ENCODE measurements around the gene TAGLN2.
A peak's percentile ranks its signal among the peaks of the same experiment; 100 is the strongest.

TAGLN2 gene

GRCh38 chr1:159935305-159935704, 10.0 kb upstream of the TAGLN2 start:
- no peak for DNase-seq (ENCODE audit: low spot score)

- DNase-seq (ENCODE audit: low spot score), result no peak
These were observed 9.1 kb upstream of the TAGLN2 start for GRCh38 chr1:159934136-159935039.

DNA sequence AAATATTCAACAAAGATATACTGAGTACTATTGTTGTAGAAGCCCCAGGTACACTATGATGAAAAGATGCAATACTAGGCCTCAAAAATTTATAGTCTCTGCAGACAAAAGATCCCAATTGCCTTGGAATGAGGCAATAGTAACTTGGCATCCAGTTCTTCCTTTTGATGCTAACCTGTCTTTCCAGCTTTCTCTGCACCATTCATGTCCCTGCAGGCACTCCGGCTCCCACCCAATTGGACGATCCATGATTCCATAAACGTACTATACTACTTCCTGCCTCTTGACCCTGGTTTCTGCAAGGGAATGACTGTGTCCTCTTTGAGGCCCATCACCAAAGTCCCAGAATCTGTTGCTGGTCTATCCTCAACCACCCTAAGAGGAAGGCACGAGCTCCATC, 8.0 kb upstream of the TAGLN2 start:
- DNase-seq (ENCODE audit: low spot score), result no peak

GRCh38 chr1:159932296-159933285, 7.3 kb upstream of the TAGLN2 start:
- no peak for DNase-seq (ENCODE audit: low spot score)

GRCh38 chr1:159931795-159932173, 6.5 kb upstream of the TAGLN2 start:
- no peak for DNase-seq (ENCODE audit: low spot score)

- DNase-seq (ENCODE audit: low spot score), result no peak
These were observed 5.9 kb upstream of the TAGLN2 start for GRCh38 chr1:159931101-159931794.

GRCh38 chr1:159930634-159931033, 5.3 kb upstream of the TAGLN2 start:
- DNase-seq (ENCODE audit: low spot score), result no peak

DNA sequence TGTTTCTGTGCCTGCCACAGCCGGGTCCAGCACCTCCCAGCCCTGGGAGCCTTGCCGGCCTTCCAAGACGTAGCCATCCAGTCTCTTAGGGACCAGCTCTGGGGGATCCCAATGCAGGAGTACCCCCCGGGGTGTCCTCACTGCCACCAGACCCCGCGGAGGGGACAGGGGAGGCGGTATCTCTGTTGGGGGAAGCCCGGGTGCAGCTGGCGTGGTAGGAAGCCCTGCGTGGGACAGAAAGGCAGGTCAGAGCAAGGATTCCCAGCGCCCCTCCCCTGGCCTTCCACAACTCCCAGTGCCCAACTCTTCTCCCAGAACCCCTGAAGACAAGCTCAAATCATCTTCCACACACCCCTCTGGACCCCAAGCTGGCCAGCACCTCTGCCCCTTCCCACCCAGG, 4.9 kb upstream of the TAGLN2 start:
- no peak for DNase-seq (ENCODE audit: low spot score)

GRCh38 chr1:159929155-159930051, 4.1 kb upstream of the TAGLN2 start:
- no peak for DNase-seq (ENCODE audit: low spot score)

DNA sequence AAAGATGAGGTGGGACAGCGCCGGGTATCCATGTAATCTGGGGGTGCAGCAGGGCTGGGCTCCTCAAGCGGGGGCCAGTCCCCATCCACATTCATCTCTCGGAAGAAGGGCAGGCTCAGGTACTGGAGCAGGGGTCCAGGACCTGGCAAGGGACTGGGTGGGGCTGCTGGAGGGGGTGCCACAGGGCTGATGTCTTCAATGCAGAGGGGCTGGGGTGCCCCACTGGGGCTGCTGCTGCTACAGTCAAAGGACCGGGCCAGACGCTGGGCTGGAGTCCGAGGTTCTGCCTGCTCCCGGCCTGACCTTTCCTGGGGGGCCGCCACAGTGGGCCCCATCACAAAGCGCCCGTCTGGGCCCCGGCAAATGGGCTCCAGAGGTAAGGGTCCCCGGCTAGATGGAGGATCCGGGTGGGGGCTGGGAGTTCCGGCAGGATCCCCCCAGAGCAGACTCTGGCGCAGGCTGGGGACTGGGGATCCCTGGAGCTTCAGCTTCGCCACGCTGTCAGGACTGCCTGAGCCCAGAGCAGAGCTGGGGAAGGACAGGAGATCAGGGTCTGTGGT, 3.3 kb upstream of the TAGLN2 start:
- no peak for DNase-seq (ENCODE audit: low spot score)

DNA sequence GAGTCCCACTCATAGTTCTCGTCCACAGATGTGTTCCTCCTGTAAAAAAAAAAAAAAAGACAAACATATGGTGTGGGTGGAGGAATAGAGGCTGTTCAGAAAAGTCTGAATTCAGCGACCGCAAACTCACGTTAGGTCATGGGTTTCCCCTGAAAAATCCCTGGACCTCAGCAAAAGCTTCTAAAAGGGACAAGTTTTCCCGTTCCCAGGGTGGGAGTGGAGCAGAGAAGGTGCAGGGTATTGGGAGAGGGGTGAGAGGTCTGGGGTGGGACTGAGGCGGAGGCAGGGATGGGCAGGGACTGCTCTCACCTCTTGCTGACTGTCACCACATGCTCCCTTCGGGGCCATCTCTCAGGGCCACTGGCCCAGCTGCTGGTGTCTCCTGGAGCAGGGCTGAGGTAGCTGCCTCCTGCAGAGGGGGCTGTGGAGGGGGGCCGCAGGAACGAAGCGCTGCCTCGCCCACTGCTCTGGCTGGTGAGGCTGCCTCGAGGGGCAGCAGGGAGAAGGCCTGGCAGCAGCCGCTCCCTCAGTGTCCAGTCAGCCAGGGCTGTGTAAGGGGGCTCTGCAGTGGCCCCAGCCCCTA, 2.6 kb upstream of the TAGLN2 start:
- DNase-seq (ENCODE audit: low spot score), result no peak

DNA sequence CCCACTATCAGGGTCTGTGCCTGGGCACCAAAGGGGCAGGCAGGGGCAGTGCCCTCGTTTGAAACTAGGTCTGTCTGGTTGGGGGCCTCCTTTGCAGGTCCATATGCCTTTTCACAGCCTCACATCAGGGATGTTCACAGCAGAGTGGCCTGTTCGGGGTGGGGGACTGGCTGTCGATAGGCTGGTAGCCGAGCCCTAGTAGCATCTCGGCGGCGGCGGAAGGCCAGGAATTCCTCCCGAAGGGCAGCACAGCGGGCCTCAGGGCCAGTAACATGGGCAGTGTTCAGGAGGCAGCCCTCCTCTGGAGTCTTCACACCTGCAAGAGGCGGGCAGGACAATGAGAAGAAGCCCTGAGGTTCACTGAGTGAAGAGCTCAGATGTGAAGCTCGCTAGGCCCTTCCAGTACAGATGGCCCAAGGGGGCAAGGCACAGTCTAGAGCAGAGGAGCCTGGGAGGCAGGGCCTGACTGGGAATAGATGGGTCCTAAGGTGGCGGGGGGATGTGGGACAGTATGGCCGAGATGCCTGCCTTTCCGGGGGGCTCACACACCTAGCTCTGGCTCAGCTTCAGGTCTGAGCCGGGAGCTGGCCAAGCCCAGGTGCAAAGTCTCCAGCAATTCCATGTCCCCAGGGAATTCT, 2.0 kb upstream of the TAGLN2 start:
- DNase-seq (ENCODE audit: low spot score), result no peak

GRCh38 chr1:159925719-159926078, 392 bp upstream of the TAGLN2 start:
- DNase-seq (ENCODE audit: low spot score), result no peak

- peak; percentile 98 for DNase-seq (ENCODE audit: low spot score)
These were observed 1.1 kb downstream of the TAGLN2 start for GRCh38 chr1:159924025-159924790.

- peak; percentile 88 for DNase-seq (ENCODE audit: low spot score)
These were observed 1.9 kb downstream of the TAGLN2 start for GRCh38 chr1:159923203-159924024.

GRCh38 chr1:159922511-159923202, 2.6 kb downstream of the TAGLN2 start:
- DNase-seq (ENCODE audit: low spot score), result peak; percentile 49

DNA sequence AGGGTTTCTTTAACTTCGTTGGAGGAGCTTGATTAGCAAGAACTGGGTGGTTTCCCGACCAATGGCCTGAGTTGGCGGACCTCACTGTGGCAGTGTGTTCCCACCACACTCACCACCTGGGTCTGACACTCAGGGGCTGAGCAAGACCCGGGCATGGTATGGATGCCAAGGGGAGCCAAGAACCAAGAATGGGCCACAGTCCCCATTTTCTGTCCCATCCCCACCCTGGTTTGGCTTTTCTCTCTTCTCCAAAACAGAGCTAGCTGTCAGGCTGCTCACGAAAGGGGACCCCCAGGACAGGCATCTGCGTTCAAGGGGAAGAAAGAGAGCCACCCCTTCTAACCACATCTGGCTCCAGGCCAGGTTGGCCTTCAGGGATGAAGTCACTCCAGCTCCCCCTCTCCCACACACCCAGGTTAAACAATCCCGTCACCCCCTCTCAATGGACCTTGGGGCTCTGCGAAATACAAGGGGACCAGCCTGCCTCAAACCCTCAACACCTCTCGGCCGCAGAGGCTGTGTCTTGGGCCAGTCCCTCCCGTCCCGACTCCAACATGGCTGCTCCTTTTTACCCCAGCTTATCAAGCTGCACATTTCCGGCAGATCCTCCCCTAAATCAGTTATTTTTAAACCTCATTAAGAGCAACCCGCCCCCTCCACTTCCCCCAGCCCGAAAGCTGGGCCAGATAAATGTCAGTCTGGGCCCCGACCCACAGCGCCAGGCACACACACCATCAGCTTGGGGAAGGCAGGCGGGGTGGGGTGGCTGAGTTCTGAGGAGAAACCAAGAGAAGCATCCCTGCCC, 3.4 kb downstream of the TAGLN2 start:
- DNase-seq (ENCODE audit: low spot score), result no peak

Data from GM03348 (cell line).